MM.1S (cell line): Measurements from ENCODE around the gene INPP4B.
"Not testable (repeated sequence)": the region's sequence is repeated elsewhere in the genome, so short reads cannot be mapped to it uniquely, and the experiment has no call there.

Experiments used
- DNase-seq: peaks from one replicate; pipeline ENCODE4 v3.0.0-alpha.2; 2015
- H2AFZ ChIP-seq: fragments of 300-600 bp; sonication (generic); 2 replicates; pipeline ENCODE4 v1.6.0; 2016; ENCODE audit warnings: antibody characterized with exemption, low read length
- H3F3A ChIP-seq: fragments of 300-600 bp; sonication (generic); 2 replicates; pipeline ENCODE4 v1.6.1; 2016; ENCODE audit warnings: mild to moderate bottlenecking, antibody characterized with exemption, low read length, moderate library complexity, mixed read lengths; ENCODE audit not compliant: insufficient read depth
- H3K27ac ChIP-seq: fragments of 300-600 bp; sonication (generic); 2 replicates; pipeline ENCODE4 v1.5.1; 2016; ENCODE audit warnings: mild to moderate bottlenecking, low read length
- H3K27me3 ChIP-seq: fragments of 300-600 bp; sonication (generic); replicated peaks from 2 replicates; pipeline ENCODE4 v1.6.0; 2016; ENCODE audit warnings: low read length; ENCODE audit not compliant: insufficient read depth
- H3K36me3 ChIP-seq: fragments of 300-600 bp; sonication (generic); replicated peaks from 2 replicates; pipeline ENCODE4 v1.6.1; 2016; ENCODE audit warnings: mild to moderate bottlenecking, low read length, mixed read lengths; ENCODE audit not compliant: insufficient read depth
- H3K4me1 ChIP-seq: fragments of 300-600 bp; sonication (generic); 2 replicates; pipeline ENCODE4 v1.6.1; 2016; ENCODE audit warnings: low read length, mixed read lengths
- H3K4me2 ChIP-seq: fragments of 300-600 bp; sonication (generic); 2 replicates; pipeline ENCODE4 v1.6.0; 2016; ENCODE audit warnings: low read depth, low read length
- H3K4me3 ChIP-seq: fragments of 300-600 bp; sonication (generic); 2 replicates; pipeline ENCODE4 v1.5.1; 2016; ENCODE audit warnings: low read length, mixed read lengths
- H3K79me2 ChIP-seq: fragments of 300-600 bp; sonication (generic); 2 replicates; pipeline ENCODE4 v1.6.1; 2016; ENCODE audit warnings: mixed run types, low read length, mixed read lengths
- H3K9ac ChIP-seq: fragments of 300-600 bp; sonication (generic); 2 replicates; pipeline ENCODE4 v1.6.1; 2016; ENCODE audit warnings: low read length, mixed read lengths
- H3K9me2 ChIP-seq: fragments of 300-600 bp; sonication (generic); replicated peaks from 2 replicates; pipeline ENCODE4 v1.6.1; 2016; ENCODE audit warnings: mild to moderate bottlenecking, low read length, mixed read lengths; ENCODE audit not compliant: insufficient read depth
- H3K9me3 ChIP-seq: fragments of 300-600 bp; sonication (generic); replicated peaks from 2 replicates; pipeline ENCODE4 v1.6.1; 2016; ENCODE audit warnings: mild to moderate bottlenecking, low read length, mixed read lengths; ENCODE audit not compliant: insufficient read depth
- H4K20me1 ChIP-seq: fragments of 300-600 bp; sonication (generic); 2 replicates; pipeline ENCODE4 v1.6.1; 2016; ENCODE audit warnings: mild to moderate bottlenecking, low read length, moderate library complexity, mixed read lengths; ENCODE audit not compliant: insufficient read depth
- EZH2 ChIP-seq: fragments of 300-600 bp; sonication (generic); optimal IDR thresholded peaks from 2 replicates; pipeline ENCODE3; 2017; ENCODE audit warnings: low read depth, mild to moderate bottlenecking, antibody characterized with exemption, low read length, mixed read lengths
- EZH2phosphoT487 ChIP-seq: fragments of 300-600 bp; sonication (generic); IDR thresholded peaks from 2 replicates; pipeline ENCODE4 v1.6.1; 2018; ENCODE audit warnings: antibody characterized with exemption, low read length
- TF ChIP-seq, protein P1 (sequence below): fragments of 300-600 bp; sonication (generic); IDR thresholded peaks from 2 replicates; pipeline ENCODE4 v1.5.1; 2016; ENCODE audit warnings: antibody characterized with exemption, low read length, mixed read lengths

INPP4B gene

DNA sequence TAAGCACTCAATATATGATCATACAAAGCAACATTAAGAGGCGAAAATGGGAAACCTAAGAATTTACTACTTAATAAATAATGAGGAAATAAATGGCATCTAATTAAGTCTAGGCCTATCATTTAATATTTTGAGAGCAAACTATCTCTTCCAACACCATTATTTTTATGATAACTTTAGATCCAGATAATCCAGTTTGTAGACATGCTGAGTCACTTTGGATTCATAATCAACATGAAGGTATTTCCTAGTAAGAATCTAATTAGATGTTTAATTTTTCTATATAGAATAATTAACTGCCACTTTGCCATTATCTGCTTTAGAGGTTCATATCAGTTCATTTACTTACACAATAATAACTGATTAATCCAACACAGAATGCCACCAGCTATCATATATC, 336.2 kb downstream of the INPP4B start:
- H4K20me1 ChIP-seq, result no peaks in the 10 kb centered on the region
- no peak overlapping the region for H3K4me2 ChIP-seq
- H3K79me2 ChIP-seq, result no peaks in the 10 kb centered on the region
- no peak for DNase-seq
- H3K4me1 ChIP-seq, result no peaks in the 10 kb centered on the region
- H3F3A ChIP-seq, result no peaks in the 10 kb centered on the region
- H3K4me3 ChIP-seq, result no peak overlapping the region
- H3K27ac ChIP-seq, result no peak overlapping the region
- no peaks in the 10 kb centered on the region for H3K9me2 ChIP-seq
- H3K36me3 ChIP-seq, result no peaks in the 10 kb centered on the region
- H3K9me3 ChIP-seq, result no peaks in the 10 kb centered on the region
- H3K27me3 ChIP-seq, result no peaks in the 10 kb centered on the region
- TF ChIP-seq EZH2phosphoT487 (no peak), EZH2 (no peak)
- TF ChIP-seq, protein P1, sequence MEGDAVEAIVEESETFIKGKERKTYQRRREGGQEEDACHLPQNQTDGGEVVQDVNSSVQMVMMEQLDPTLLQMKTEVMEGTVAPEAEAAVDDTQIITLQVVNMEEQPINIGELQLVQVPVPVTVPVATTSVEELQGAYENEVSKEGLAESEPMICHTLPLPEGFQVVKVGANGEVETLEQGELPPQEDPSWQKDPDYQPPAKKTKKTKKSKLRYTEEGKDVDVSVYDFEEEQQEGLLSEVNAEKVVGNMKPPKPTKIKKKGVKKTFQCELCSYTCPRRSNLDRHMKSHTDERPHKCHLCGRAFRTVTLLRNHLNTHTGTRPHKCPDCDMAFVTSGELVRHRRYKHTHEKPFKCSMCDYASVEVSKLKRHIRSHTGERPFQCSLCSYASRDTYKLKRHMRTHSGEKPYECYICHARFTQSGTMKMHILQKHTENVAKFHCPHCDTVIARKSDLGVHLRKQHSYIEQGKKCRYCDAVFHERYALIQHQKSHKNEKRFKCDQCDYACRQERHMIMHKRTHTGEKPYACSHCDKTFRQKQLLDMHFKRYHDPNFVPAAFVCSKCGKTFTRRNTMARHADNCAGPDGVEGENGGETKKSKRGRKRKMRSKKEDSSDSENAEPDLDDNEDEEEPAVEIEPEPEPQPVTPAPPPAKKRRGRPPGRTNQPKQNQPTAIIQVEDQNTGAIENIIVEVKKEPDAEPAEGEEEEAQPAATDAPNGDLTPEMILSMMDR, result no peak
- no peak overlapping the region for H3K9ac ChIP-seq
- H2AFZ ChIP-seq, result no peak overlapping the region

DNA sequence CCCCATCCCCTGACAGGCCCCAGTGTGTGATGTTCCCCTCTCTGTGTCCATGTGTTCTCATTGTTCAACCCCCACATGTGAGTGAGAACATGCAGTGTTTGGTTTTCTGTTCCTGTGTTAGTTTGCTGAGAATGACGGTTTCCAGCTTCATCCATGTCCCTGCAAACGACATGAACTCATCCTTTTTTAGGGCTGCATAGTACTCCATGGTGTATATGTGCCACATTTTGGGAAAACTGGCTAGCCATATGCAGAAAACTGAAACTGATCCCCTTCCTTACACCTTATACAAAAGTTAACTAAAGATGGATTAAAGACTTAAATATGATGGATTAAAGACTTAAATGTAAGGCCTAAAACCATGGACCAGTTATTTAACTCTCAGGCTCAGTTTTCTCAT, 336.7 kb downstream of the INPP4B start:
- H3F3A ChIP-seq, H3K79me2 ChIP-seq, H3K4me1 ChIP-seq, H2AFZ ChIP-seq, H3K4me2 ChIP-seq, H3K27me3 ChIP-seq, H4K20me1 ChIP-seq, H3K27ac ChIP-seq, H3K9ac ChIP-seq, H3K9me3 ChIP-seq, H3K36me3 ChIP-seq, H3K4me3 ChIP-seq, H3K9me2 ChIP-seq, DNase-seq: not testable (repeated sequence)

DNA sequence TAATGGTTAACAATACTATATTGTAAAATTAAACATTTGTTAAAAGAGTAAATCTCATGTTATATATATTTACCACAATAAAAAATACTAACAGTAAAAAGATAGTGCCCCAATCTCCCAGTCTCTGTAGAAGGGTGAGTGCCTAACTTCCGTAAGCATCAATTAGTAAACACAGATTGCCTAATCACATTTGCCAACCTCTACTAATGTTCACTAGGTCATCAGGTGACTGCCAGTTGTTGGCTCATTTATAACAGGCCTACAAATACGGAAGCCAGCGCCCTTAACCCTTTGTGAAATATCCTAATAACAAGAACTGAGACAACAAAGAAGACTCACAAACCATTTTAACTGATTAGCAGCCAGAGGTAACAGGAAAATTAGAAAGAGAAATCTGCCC, 345.1 kb downstream of the INPP4B start:
- Histone ChIP-seq H3K4me1 (no peaks in the 10 kb centered on the region), H3K4me2 (no peak overlapping the region), H3K79me2 (no peaks in the 10 kb centered on the region), H3K9ac (no peak overlapping the region), H3K27ac (no peak overlapping the region), H3K9me3 (no peaks in the 10 kb centered on the region), H3K27me3 (no peaks in the 10 kb centered on the region), H3F3A (no peaks in the 10 kb centered on the region), H3K36me3 (no peaks in the 10 kb centered on the region), H4K20me1 (no peaks in the 10 kb centered on the region), H3K4me3 (no peak overlapping the region), H3K9me2 (no peaks in the 10 kb centered on the region), H2AFZ (no peak overlapping the region)
- no peak for DNase-seq
- no peak for TF ChIP-seq EZH2
- TF ChIP-seq EZH2phosphoT487, result no peak
- TF ChIP-seq, protein P1, result no peak

DNA sequence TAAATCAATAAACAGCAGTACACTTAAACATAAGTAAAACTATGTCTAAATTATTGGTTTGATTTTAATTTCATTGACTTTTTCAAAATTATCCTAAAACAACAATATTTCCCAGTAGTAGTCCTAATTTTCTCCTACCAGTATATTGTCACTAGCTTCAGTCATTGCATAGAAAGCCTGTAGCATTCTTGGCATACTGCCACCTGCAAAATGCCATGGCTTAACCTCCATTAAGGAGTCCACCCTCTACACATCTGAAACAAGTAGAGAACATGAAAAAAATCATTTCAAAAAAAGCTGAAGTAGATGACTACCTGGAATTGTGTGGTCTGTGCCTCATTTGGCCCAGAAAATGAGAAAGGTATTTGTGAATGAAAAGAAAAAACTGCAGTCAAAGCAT, 348.5 kb downstream of the INPP4B start:
- Histone ChIP-seq H3F3A (no peaks in the 10 kb centered on the region), H3K4me1 (no peaks in the 10 kb centered on the region), H3K9ac (no peak overlapping the region), H3K4me3 (no peak overlapping the region), H3K9me2 (no peaks in the 10 kb centered on the region), H3K27ac (no peak overlapping the region), H3K4me2 (no peak overlapping the region), H2AFZ (no peak overlapping the region), H4K20me1 (no peaks in the 10 kb centered on the region), H3K9me3 (no peaks in the 10 kb centered on the region), H3K36me3 (no peaks in the 10 kb centered on the region), H3K27me3 (no peaks in the 10 kb centered on the region), H3K79me2 (no peaks in the 10 kb centered on the region)
- DNase-seq, result no peak
- TF ChIP-seq, protein P1, result no peak
- TF ChIP-seq EZH2phosphoT487, result no peak
- no peak for TF ChIP-seq EZH2
